ENCODE results near the gene ZNF205. TPM values are rescaled to one million over a fixed set of nuclear protein-coding genes. Genes with fewer than 3 reads are reported as not detected.

The ZNF205 gene
- total RNA-seq, 1 donor from 2014 or later: 15.4 TPM

DNA sequence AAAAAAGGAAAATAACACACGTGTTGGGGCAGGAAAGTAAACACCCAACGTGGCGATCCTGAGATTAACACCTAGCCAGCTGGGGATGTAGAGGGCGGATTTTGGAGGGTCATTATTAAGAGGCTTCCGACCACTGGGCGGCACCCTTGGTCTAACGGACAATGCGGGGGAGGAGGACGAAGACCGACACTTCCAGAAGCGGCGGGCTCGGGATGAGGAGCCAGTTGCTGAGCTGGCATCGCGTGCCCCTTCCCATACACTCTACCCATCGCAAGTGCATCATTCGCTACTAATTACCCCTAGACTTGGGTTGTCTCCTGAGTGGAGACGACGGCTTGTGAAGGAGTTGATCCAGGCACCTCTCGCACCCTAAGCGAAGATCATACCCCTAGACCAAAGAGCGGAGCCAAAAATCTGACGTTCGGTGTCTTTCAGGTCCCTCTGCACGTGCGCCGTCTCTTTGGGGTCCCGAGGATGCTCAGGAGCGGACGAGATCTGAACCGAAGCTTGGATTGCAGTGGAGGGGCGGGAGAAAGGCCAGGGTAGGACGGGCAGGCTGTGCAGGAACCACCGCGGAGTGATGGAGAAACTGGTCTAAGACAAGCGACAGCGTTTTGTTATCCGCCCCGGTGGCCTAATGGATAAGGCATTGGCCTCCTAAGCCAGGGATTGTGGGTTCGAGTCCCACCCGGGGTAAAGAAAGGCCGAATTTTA, 40.0 kb downstream of the ZNF205 start:
- peak overlapping the region; percentile 62 for H3K9ac ChIP-seq (ENCODE audit: low read length)
- H3K79me2 ChIP-seq (ENCODE audit: insufficient read depth, low read length): no peaks in the 10 kb centered on the region
- TF ChIP-seq, protein P1, sequence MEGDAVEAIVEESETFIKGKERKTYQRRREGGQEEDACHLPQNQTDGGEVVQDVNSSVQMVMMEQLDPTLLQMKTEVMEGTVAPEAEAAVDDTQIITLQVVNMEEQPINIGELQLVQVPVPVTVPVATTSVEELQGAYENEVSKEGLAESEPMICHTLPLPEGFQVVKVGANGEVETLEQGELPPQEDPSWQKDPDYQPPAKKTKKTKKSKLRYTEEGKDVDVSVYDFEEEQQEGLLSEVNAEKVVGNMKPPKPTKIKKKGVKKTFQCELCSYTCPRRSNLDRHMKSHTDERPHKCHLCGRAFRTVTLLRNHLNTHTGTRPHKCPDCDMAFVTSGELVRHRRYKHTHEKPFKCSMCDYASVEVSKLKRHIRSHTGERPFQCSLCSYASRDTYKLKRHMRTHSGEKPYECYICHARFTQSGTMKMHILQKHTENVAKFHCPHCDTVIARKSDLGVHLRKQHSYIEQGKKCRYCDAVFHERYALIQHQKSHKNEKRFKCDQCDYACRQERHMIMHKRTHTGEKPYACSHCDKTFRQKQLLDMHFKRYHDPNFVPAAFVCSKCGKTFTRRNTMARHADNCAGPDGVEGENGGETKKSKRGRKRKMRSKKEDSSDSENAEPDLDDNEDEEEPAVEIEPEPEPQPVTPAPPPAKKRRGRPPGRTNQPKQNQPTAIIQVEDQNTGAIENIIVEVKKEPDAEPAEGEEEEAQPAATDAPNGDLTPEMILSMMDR (IDR thresholded peaks at IDR 0.05; ENCODE audit: insufficient read depth, low read depth, low read length): peak; percentile 22
- TF ChIP-seq EZH2 (IDR thresholded peaks at IDR 0.05; ENCODE audit: insufficient read depth, low read length): no peak
- H3K4me3 ChIP-seq (ENCODE audit: insufficient read depth, low read depth, low read length): peak overlapping the region; percentile 67
- H2AFZ ChIP-seq (ENCODE audit: low read depth, low read length): peak overlapping the region; percentile 91
- Mint-ChIP-seq H3K36me3 (ENCODE audit: low read depth, unreplicated experiment) (no peaks in the 10 kb centered on the region), H3K4me1 (ENCODE audit: low read depth, unreplicated experiment) (no peaks in the 10 kb centered on the region), H3K9me3 (ENCODE audit: unreplicated experiment) (no peaks in the 10 kb centered on the region), H3K27me3 (ENCODE audit: low read depth, unreplicated experiment) (no peaks in the 10 kb centered on the region), H3K27ac (ENCODE audit: unreplicated experiment) (peak overlapping the region; percentile 73), H3K4me3 (ENCODE audit: unreplicated experiment) (peak overlapping the region; percentile 86)
- H3K27me3 ChIP-seq (ENCODE audit: insufficient read depth, low read length): no peaks in the 10 kb centered on the region
- H3K9me3 ChIP-seq (ENCODE audit: insufficient read depth, low read depth, low read length): no peaks in the 10 kb centered on the region
- peak overlapping the region; percentile 2 for H3K27ac ChIP-seq (ENCODE audit: low read depth, low read length)
- FAIRE-seq: no peak
- peaks cover 2% of the 10 kb centered on the region for H3K4me1 ChIP-seq (ENCODE audit: insufficient read depth, low read length)
- H3K36me3 ChIP-seq (ENCODE audit: insufficient read depth, low read length): no peaks in the 10 kb centered on the region
- DNase-seq (ENCODE audit: low read depth): peak; percentile 82
- H4K20me1 ChIP-seq (ENCODE audit: insufficient read depth, low read length): peaks cover 4% of the 10 kb centered on the region
- H3K4me2 ChIP-seq (ENCODE audit: low read length): peak overlapping the region; percentile 93

DNA sequence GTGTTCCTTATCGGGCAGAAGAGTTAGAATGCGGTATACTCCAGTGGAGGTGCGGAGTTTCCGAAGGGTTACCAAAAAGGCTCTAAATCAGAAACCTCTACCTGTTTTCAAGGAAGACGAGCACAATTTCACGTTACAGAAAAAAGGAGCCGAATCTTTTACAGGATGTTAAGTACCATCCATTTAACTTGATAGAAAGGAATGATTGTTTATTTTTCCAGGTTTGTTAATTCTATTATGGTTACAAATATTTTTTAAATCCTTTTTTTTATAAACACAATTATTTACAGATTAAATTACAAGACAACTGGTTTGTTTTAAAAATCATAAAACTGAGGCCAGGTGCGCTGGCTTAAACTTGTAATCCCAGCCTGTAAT, 40.6 kb downstream of the ZNF205 start:
- Histone ChIP-seq H2AFZ (ENCODE audit: low read depth, low read length) (no peak overlapping the region), H3K4me1 (ENCODE audit: insufficient read depth, low read length) (peaks cover 8% of the 10 kb centered on the region), H3K36me3 (ENCODE audit: insufficient read depth, low read length) (no peaks in the 10 kb centered on the region), H4K20me1 (ENCODE audit: insufficient read depth, low read length) (peaks cover 4% of the 10 kb centered on the region), H3K4me3 (ENCODE audit: insufficient read depth, low read depth, low read length) (no peak overlapping the region), H3K4me2 (ENCODE audit: low read length) (peak overlapping the region; percentile 93), H3K27me3 (ENCODE audit: insufficient read depth, low read length) (no peaks in the 10 kb centered on the region), H3K27ac (ENCODE audit: low read depth, low read length) (no peak overlapping the region), H3K9ac (ENCODE audit: low read length) (no peak overlapping the region), H3K79me2 (ENCODE audit: insufficient read depth, low read length) (no peaks in the 10 kb centered on the region), H3K9me3 (ENCODE audit: insufficient read depth, low read depth, low read length) (no peaks in the 10 kb centered on the region)
- H3K27me3 Mint-ChIP-seq (ENCODE audit: low read depth, unreplicated experiment): no peaks in the 10 kb centered on the region
- TF ChIP-seq, protein P1 (IDR thresholded peaks at IDR 0.05; ENCODE audit: insufficient read depth, low read depth, low read length): no peak
- no peak for TF ChIP-seq EZH2 (IDR thresholded peaks at IDR 0.05; ENCODE audit: insufficient read depth, low read length)
- H3K4me1 Mint-ChIP-seq (ENCODE audit: low read depth, unreplicated experiment): no peaks in the 10 kb centered on the region
- DNase-seq (ENCODE audit: low read depth) (no peak), FAIRE-seq (no peak)
- H3K27ac Mint-ChIP-seq (ENCODE audit: unreplicated experiment): peak overlapping the region; percentile 58
- no peaks in the 10 kb centered on the region for H3K9me3 Mint-ChIP-seq (ENCODE audit: unreplicated experiment)
- H3K36me3 Mint-ChIP-seq (ENCODE audit: low read depth, unreplicated experiment): no peaks in the 10 kb centered on the region
- peak overlapping the region; percentile 86 for H3K4me3 Mint-ChIP-seq (ENCODE audit: unreplicated experiment)

- DNase-seq (ENCODE audit: low read depth): no peak
- H3K9me3 Mint-ChIP-seq (ENCODE audit: unreplicated experiment): no peaks in the 10 kb centered on the region
- no peak overlapping the region for H2AFZ ChIP-seq (ENCODE audit: low read depth, low read length)
- H3K4me3 ChIP-seq (ENCODE audit: insufficient read depth, low read depth, low read length): no peak overlapping the region
- no peak overlapping the region for H3K4me3 Mint-ChIP-seq (ENCODE audit: unreplicated experiment)
- no peaks in the 10 kb centered on the region for H3K9me3 ChIP-seq (ENCODE audit: insufficient read depth, low read depth, low read length)
- no peaks in the 10 kb centered on the region for H3K27me3 Mint-ChIP-seq (ENCODE audit: low read depth, unreplicated experiment)
- no peaks in the 10 kb centered on the region for H3K27me3 ChIP-seq (ENCODE audit: insufficient read depth, low read length)
- no peak for FAIRE-seq
- H3K27ac Mint-ChIP-seq (ENCODE audit: unreplicated experiment): no peak overlapping the region
- no peaks in the 10 kb centered on the region for H3K4me1 Mint-ChIP-seq (ENCODE audit: low read depth, unreplicated experiment)
- no peak overlapping the region for H3K9ac ChIP-seq (ENCODE audit: low read length)
- peaks cover 4% of the 10 kb centered on the region for H4K20me1 ChIP-seq (ENCODE audit: insufficient read depth, low read length)
- TF ChIP-seq, protein P1 (IDR thresholded peaks at IDR 0.05; ENCODE audit: insufficient read depth, low read depth, low read length): no peak
- TF ChIP-seq EZH2 (IDR thresholded peaks at IDR 0.05; ENCODE audit: insufficient read depth, low read length): no peak
- no peaks in the 10 kb centered on the region for H3K36me3 ChIP-seq (ENCODE audit: insufficient read depth, low read length)
- no peaks in the 10 kb centered on the region for H3K36me3 Mint-ChIP-seq (ENCODE audit: low read depth, unreplicated experiment)
- H3K4me2 ChIP-seq (ENCODE audit: low read length): no peak overlapping the region
- H3K4me1 ChIP-seq (ENCODE audit: insufficient read depth, low read length): peaks cover 8% of the 10 kb centered on the region
- no peak overlapping the region for H3K27ac ChIP-seq (ENCODE audit: low read depth, low read length)
- no peaks in the 10 kb centered on the region for H3K79me2 ChIP-seq (ENCODE audit: insufficient read depth, low read length)
These were observed 42.8 kb downstream of the ZNF205 start for GRCh38 chr16:3155181-3155580.
